NT2/D1 (cell line): ENCODE results near the gene GJA3.

Experiments used
- DNase-seq: peaks from one replicate; pipeline ENCODE4 v3.0.0-alpha.2; 2011; ENCODE audit warnings: low read depth, low spot score
- H3K27me3 ChIP-seq: 2 replicates; pipeline ENCODE4 v1.6.0; 2011; ENCODE audit warnings: mild to moderate bottlenecking; ENCODE audit not compliant: insufficient read length, insufficient read depth
- H3K36me3 ChIP-seq: 2 replicates; pipeline ENCODE4 v1.6.1; 2011; ENCODE audit warnings: mild to moderate bottlenecking, low read length, mixed read lengths; ENCODE audit not compliant: insufficient read depth, insufficient read length
- H3K4me1 ChIP-seq: 2 replicates; pipeline ENCODE4 v1.5.1; 2011; ENCODE audit not compliant: insufficient read depth, insufficient read length
- H3K4me3 ChIP-seq: 2 replicates; pipeline ENCODE4 v1.5.1; 2011; ENCODE audit warnings: low read depth; ENCODE audit not compliant: insufficient read length
- H3K9ac ChIP-seq: 2 replicates; pipeline ENCODE4 v1.6.0; 2011; ENCODE audit warnings: low read depth; ENCODE audit not compliant: insufficient read length
- H3K9me3 ChIP-seq: 2 replicates; pipeline ENCODE4 v1.5.1; 2011; ENCODE audit warnings: mild to moderate bottlenecking, low read length; ENCODE audit not compliant: insufficient read depth
- SUZ12 ChIP-seq: IDR thresholded peaks from 2 replicates; pipeline ENCODE4 v1.6.1; 2011; ENCODE audit not compliant: insufficient read length, insufficient read depth; ENCODE audit errors: extremely low read depth
- YY1 ChIP-seq: IDR thresholded peaks from 2 replicates; pipeline ENCODE4 v1.6.1; 2011; ENCODE audit not compliant: insufficient read length, insufficient read depth
- ZNF274 ChIP-seq: IDR thresholded peaks from 2 replicates; pipeline ENCODE4 v1.6.1; 2011; ENCODE audit warnings: mild to moderate bottlenecking, low read depth, low read length

GJA3 gene

DNA sequence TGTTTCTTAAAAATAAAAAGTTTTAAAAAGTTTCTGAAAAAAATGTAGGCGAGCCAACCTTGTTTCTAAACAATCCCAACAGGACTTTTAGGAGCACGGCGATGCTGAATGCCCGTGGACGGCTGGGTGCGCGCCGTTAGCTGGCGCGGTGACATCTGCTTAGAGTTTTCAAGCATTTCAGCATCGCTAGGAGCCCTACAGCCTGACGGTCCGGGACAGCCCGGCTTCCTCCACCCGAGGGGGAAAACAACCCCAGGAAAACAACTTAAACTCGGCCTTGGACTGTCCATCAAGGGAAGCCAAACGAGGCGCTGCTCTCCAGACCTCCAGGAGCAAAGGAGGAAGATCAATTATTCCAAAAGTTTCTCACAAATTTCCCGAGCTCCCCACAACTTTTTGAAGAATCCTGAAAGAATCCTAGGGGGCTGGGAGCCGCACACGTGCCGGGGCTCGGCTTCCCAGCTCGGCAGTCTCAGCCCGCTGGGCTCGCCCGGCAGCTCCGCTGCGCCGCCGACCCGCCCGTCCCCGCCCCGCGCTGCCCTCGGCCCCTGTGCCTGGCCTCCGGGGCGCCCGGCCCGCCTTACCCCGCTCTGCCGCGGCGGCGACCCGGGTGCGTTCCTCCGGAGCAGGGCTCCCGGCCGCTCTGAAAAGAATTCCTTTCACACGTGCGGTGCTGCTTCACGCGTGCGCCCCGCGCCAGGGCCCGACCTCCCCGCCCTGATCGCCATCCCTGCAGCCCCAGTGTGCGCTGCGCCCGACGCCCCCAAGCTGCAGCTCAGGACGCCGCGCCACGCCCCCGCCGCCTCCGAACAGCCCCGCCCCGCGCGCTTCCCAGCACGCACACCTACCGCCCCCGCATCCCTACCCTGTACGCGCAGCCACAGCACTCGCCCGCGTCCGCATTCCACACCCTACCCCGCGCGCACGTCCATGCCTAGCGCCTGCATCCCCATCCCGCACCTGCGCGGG is at the start of gene GJA3:
Gene GJA3 (minus strand): TSS at position 747 of the 969 bp plus-strand sequence. CDS start 17,764 bp downstream, outside the sequence.
- H3K9me3 ChIP-seq = no peaks in the 10 kb centered on the region
- no peaks in the 10 kb centered on the region for H3K4me1 ChIP-seq
- TF ChIP-seq YY1 (no peak), SUZ12 (peak; percentile 53)
- no peak for DNase-seq
- no peaks in the 10 kb centered on the region for H3K36me3 ChIP-seq
- peak within 1 kb of the TSS; percentile 67 for H3K9ac ChIP-seq
- H3K27me3 ChIP-seq = peaks cover 57% of the 10 kb centered on the region
- H3K4me3 ChIP-seq = peak within 1 kb of the TSS; percentile 55

DNA sequence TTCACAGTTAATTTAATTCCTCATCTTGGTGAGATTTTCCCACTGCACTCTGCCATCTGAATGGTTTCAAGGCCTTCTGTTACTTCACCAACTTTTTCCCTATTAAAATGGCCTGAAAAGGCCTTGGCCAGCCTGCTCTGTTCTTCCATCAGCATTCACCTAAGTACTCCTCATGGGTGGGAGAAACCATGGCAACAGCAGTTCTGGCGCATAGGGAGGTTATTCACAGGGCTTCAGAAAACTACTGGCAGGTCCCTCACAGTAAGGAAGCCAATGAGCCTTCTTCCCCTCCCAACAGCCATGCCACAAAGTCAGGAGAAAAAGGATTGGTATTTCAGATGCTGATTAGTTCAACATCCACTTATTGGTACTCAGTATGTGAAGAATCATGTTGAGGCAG is 49.1 kb upstream of the GJA3 start:
- DNase-seq = no peak
- Histone ChIP-seq H3K4me1 (peaks cover 2% of the 10 kb centered on the region), H3K9ac (no peak overlapping the region), H3K4me3 (no peak overlapping the region), H3K9me3 (no peaks in the 10 kb centered on the region), H3K36me3 (no peaks in the 10 kb centered on the region), H3K27me3 (no peaks in the 10 kb centered on the region)
- TF ChIP-seq YY1 = no peak
- no peak for TF ChIP-seq ZNF274
- no peak for TF ChIP-seq SUZ12

DNA sequence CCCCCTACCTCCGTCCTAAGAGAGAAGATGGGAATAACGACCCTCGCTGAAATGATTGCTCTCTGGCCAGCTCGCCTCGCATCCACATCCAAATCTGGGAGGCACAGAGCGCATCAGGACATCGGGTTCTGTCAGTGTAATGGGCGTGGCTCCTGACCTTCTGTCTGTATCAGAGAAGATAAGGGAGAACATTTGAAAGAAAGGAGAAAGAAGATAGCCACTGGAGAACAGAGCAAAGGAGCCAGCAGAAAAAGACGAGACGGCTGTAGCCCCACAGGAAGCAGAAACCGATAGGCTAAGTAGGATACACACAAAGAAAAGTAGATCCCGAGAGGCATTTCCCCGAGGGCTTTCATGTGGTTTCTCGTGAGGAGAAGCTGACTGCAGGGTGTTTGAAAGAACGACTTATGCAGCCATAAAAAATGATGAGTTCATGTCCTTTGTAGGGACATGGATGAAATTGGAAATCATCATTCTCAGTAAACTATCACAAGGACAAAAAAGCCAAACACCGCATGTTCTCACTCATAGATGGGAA is 45.9 kb upstream of the GJA3 start:
- Histone ChIP-seq H3K4me1 (peaks cover 2% of the 10 kb centered on the region), H3K9me3 (no peaks in the 10 kb centered on the region), H3K27me3 (no peaks in the 10 kb centered on the region), H3K9ac (no peak overlapping the region), H3K4me3 (no peak overlapping the region), H3K36me3 (no peaks in the 10 kb centered on the region)
- TF ChIP-seq SUZ12 (no peak), ZNF274 (no peak), YY1 (no peak)
- no peak for DNase-seq

DNA sequence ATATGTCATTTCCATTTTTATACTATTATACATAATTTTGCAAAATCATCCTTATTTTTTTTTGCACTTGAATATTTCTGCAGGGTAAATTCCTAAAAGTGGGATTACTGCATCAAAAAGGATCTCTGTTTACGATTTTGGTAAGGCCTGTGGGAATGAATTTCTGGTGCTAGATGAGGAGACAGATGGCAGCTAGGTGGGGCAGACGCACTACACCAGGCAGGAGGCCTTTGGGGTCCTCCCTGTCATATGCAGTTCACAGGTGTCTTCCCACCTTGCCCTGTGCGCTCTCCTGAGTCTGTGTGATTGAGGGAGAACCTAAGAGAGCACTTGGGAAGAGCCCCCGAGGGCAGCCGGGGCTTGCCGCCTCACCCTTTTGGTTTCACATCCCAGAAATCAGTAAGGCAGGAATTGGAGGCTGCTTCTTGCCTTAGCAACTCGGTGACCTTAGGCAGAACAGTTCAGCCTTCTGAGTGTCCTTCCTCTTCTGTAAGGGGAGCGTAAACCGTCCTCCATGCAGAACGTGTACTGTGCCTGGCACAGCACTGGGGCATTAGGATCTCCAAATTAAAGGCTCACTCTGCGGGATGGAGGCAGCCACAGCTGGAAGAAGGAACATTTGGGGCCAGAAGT is 45.3 kb upstream of the GJA3 start:
- peaks cover 2% of the 10 kb centered on the region for H3K4me1 ChIP-seq
- no peaks in the 10 kb centered on the region for H3K9me3 ChIP-seq
- H3K27me3 ChIP-seq = no peaks in the 10 kb centered on the region
- H3K36me3 ChIP-seq = no peaks in the 10 kb centered on the region
- no peak overlapping the region for H3K4me3 ChIP-seq
- no peak for TF ChIP-seq YY1
- no peak for TF ChIP-seq SUZ12
- no peak for TF ChIP-seq ZNF274
- H3K9ac ChIP-seq = no peak overlapping the region
- no peak for DNase-seq

DNA sequence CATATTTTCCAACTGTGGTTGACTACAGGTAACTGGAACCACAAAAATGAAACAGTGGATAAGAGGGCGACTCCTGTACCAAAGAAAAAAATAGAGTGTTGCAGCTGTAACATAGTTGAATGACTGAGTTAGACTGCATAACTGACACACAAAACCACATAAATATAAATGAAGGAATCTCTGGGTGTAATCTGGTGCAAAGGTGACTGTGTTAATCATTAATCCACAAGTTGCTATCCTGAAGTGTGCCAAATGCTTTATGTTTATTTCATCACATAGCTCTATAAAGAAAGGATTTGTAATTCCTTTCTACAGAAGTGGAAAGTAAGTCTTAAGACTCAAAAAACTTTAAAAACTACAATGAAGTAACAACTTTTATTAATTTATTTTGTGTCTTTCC is 37.9 kb upstream of the GJA3 start:
- Histone ChIP-seq H3K9ac (no peak overlapping the region), H3K36me3 (no peaks in the 10 kb centered on the region), H3K4me1 (no peaks in the 10 kb centered on the region), H3K9me3 (no peaks in the 10 kb centered on the region), H3K27me3 (peaks cover 22% of the 10 kb centered on the region), H3K4me3 (no peak overlapping the region)
- DNase-seq = no peak
- TF ChIP-seq YY1 (no peak), SUZ12 (no peak), ZNF274 (no peak)

DNA sequence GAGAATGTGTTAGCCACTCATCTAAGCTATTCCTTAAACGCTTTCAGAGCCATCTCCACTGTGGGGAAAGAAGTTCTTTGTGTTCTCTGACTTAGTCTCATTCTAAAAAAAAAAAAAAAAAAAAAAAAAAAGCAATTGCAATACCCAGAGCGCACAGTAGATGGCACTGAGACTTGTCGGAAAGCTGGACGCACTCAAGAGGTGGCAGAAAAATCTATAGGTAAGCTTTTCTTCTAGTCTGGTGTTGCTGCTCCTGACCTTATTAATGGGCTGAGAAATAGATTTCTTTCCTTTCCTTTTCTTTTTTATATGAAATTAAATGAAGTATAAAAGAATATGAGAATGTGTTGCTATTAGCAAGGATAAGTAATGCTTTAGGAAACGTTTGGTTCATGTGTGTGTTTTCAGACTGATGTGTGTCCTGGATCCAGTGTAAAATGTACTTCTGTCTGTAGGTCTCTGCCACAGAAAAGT is 36.5 kb upstream of the GJA3 start:
- Histone ChIP-seq H3K36me3 (no peaks in the 10 kb centered on the region), H3K9me3 (no peaks in the 10 kb centered on the region), H3K4me1 (no peaks in the 10 kb centered on the region), H3K9ac (peak overlapping the region; percentile 50), H3K4me3 (no peak overlapping the region), H3K27me3 (peaks cover 35% of the 10 kb centered on the region)
- TF ChIP-seq SUZ12 (no peak), ZNF274 (no peak), YY1 (no peak)
- no peak for DNase-seq

DNA sequence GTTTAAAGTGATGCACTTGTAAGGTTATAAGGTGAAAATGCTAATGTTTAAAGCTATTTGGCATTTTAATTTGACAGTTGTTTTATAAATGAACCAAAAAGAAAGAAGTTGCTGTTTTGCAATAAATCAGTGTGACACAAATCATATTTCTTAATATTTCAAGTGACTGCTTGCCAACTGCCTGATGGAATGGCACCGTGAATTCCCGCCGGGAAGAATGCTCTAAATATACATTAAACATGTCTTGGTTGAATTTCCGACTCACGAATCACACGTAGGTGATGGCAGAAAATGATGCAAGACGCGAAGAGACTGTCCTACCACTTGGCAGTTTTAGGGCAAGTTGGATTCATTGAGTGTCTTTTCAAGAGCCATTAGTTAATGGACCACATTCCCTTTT is 34.9 kb upstream of the GJA3 start:
- H3K9me3 ChIP-seq = no peaks in the 10 kb centered on the region
- TF ChIP-seq SUZ12 (no peak), ZNF274 (no peak), YY1 (no peak)
- no peaks in the 10 kb centered on the region for H3K36me3 ChIP-seq
- DNase-seq = no peak
- no peaks in the 10 kb centered on the region for H3K4me1 ChIP-seq
- H3K27me3 ChIP-seq = peaks cover 51% of the 10 kb centered on the region
- no peak overlapping the region for H3K4me3 ChIP-seq
- no peak overlapping the region for H3K9ac ChIP-seq
